ENCODE measurements around the gene WFIKKN1.

The WFIKKN1 gene

DNA sequence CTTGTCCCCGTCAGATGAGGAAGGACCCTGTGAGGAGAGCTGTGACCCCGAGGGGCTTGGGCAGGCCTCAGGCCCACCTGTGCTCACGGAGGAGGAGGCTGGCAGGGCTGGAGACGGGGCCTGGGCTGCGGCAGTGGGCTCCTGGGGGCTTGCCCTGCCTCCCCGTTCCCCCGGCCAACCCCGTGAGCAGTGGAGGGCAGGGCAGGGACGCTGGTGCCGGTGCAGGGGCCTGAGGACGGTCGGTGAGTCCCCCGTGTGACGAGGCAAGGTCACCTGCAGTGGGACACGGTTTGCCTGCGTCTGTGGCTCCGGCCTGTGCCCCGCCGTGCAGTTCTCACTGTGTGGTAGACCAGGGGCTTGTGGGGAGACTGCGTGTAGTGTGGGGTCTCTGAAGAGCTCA lies 28.8 kb downstream of the WFIKKN1 start:
- no peak for DNase-seq

- no peak for DNase-seq
Measured at GRCh38 chr16:660132-660458, 29.3 kb downstream of the WFIKKN1 start.

DNA sequence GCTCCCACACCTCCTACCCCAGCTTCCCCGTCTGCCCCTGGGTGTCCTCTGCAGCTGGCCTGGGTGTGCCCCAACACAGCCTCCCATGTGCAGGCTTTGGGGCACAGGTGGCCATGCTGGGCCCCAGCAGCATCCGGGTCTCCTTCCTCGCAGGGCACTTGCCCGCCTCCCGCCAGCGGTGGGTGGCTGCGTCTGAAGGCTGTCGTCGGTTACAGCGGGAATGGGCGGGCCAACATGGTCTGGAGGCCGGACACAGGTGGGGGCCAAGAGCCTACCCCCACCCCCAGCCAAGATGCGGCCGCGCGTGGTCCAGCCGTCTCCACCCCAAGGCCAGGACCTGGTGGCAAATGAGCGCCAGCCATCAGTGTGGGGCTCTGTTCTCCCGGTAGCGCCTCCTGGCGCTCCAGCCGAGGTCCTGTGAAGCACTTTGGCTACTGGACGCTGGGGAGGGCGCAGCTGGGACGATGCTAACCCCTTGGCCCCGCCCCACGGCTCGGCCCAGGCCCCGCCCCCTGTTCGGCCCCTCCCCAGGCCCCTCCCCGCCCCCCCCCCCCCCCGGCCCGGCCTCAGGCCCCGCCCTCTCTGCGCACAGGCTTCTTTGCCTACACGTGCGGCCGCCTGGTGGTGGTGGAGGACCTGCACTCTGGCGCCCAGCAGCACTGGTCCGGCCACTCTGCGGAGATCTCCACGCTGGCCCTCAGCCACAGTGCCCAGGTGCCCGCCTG lies 29.8 kb downstream of the WFIKKN1 start:
- DNase-seq: no peak

GRCh38 chr16:661184-661821 lies 30.5 kb downstream of the WFIKKN1 start:
- DNase-seq: no peak

GRCh38 chr16:662095-662494 lies 31.3 kb downstream of the WFIKKN1 start:
- no peak for DNase-seq

GRCh38 chr16:662597-662996 lies 31.8 kb downstream of the WFIKKN1 start:
- no peak for DNase-seq

DNA sequence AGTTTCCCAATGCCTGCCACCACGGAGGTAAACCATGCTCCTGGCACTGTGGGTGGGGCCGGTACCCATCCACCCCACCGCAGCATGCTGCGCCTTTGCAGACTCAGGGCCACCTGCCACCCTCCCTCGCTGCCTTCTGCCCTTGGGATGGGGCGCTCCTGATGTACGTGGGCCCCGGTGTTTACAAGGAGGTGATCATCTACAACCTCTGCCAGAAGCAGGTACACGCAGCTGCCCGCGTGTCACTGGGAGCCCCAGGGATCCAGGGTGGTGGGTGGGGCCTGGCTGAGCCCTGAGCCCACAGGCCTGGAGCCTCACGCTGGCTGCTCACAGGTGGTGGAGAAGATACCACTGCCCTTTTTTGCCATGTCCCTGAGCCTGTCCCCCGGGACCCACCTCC lies 35.8 kb downstream of the WFIKKN1 start:
- DNase-seq: no peak

DNA sequence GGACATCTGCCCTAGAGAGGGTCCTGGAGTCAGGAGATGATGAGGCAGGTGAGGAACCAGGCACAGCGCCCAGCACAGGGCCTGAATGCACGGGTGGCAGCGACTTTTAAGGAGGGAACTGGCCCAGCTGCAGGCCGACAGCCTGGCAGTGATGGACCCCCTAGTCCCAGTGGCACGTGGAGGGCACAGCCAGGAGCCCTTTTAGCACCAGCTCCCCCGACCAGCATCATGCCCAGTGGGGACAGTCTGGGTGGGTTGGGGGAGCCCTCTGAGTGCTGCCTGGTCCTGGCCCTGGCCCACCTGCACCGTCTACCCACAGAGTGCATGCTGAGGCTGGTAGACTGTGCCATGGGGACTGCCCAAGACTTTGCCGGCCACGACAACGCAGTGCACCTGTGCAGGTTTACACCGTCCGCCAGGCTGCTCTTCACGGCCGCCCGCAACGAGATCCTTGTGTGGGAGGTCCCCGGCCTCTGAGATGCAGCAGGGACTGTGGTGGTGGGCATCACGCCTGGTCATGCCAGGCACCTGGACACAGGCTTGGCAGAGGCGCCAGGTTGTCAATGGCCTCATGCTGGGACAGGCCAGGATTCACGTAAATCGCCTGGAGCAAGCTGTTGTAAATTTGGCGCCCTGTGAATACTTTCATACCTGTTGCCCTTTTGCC lies 36.5 kb downstream of the WFIKKN1 start:
- DNase-seq: no peak

DNA sequence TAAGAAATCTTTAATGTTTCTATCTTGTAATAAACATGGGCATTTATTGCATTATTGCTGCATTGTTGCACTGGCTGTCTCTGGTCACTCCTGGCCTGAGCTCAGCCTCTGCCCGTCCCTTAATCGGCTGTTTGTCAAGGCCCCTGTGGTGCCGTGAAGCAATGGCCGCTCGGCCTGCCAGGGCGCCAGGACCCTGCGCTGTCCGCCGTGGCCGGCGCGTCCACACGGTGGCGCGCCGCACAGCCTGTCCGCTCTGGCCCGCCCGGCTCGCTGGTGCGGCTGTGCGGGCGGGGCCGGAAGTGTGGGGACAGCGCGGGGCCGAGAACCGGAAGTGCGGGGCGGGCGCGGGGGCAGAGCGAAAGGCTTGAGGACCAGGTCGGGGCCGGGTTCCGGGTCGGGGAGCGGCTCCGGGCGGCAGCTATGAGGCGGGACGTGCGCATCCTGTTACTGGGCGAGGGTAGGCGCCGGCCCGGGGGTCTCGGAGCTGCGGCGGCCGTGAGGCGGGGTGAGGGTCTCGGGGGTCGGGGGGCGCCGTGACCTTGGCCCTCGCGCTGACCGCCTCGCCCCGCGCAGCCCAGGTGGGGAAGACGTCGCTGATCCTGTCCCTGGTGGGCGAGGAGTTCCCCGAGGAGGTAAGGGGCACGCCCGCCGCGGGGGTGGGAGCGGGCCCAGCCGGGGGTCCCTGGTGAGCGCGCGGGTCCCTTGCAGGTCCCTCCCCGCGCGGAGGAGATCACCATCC lies 37.2 kb downstream of the WFIKKN1 start, which contains the start of gene RHOT2:
Gene RHOT2, plus strand, starts transcription at position 353 of the 739 bp plus-strand sequence. Its CDS starts 68 bp downstream, at position 421.
- peak; percentile 77 for DNase-seq

DNA sequence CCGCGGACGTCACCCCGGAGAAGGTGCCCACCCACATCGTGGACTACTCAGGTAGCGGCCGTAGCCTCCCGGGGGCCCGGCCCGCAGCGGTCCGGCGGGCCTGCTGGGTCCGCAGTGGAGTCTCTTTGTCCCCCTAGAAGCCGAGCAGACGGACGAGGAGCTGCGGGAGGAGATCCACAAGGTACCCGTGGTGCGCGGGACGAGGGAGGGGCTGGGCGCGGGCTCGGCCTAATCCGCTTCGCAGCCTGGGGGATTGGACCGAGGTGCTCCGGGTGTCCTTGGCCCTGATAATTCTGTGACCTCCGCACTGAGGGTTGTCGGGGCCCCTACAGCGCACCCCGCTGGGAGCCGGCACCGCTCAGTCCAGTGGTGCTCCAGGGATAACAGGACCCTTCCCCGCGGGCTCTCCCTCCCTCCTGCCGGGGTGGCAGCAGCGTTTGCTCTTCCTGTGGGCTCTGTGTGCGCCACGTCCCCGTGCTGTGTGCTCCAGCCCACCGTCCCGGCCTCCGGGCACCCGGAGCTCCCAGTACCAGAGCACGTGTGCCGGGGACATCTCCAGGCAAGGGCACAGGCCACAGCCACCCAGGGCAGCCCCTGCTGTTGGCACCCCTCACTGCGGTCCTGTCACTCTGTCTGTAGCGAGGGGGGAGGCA lies 37.9 kb downstream of the WFIKKN1 start:
- no peak for DNase-seq

DNA sequence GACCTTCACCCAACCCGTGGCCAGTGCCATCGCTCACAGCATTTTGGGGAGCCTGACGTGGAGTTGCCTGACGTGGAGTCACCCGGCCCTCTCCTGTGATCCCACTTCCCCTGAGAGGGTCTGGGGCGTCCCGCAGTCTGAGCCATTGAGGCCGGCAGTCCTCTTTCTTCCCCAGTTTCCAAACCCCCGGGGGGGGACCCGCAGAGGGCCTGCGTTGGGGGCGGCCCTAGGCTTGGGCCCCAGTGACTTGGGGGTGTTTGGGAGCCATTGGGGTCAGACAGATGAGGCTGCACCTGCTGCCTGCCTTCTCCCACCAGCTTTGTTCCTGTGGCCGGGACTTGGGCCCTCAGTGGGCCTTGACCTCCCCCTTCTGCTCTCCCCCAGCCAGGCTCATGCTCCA lies 38.9 kb downstream of the WFIKKN1 start:
- no peak for DNase-seq

- no peak for DNase-seq
Measured at GRCh38 chr16:670485-671352, 39.9 kb downstream of the WFIKKN1 start.

DNA sequence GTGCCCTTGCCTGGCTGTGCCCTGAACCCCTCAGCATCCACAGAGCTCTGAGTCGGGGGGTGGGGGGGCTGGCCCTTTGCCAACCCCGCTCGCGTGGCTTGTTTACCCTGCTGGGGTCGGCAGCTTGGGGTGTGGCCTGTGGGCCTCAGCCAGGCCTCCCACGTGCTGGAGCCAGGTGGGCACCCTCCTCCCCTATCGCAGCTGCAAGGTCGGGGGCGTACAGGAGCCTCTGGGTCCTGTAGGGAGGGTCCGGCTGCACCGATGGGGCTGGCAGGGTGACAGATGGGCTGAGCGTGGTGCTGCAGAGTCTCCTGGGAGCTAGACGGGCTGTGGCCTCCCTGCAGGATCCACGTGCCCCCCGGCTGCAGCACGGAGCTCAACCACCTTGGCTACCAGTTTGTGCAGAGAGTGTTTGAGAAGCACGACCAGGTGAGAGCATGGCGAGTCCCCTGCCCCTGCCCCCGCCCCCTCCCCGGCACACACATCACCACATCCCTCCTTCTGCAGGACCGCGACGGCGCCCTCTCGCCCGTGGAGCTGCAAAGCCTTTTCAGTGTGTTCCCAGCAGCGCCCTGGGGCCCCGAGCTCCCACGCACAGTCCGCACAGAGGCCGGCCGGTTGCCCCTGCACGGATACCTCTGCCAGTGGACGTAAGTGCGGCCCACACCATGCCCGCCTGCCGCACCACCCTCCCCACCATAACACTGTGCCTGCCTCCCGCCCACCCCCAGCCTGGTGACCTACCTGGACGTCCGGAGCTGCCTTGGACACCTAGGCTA lies 40.8 kb downstream of the WFIKKN1 start:
- DNase-seq: no peak

GRCh38 chr16:672371-672770 lies 41.6 kb downstream of the WFIKKN1 start:
- DNase-seq: no peak

DNA sequence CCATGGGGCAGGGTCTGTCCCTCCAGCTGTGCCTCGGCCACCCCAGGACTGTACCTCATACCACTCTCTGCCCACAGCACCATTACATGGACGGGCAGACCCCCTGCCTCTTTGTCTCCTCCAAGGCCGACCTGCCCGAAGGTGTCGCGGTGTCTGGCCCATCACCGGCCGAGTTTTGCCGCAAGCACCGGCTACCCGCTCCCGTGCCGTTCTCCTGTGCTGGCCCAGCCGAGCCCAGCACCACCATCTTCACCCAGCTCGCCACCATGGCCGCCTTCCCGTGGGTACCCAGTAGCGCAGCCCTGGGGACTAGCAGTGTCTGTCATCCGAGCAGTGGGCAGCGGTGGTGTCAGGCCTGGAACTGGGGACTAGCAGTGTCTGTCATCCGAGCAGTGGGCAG lies 42.1 kb downstream of the WFIKKN1 start:
- DNase-seq: no peak

DNA sequence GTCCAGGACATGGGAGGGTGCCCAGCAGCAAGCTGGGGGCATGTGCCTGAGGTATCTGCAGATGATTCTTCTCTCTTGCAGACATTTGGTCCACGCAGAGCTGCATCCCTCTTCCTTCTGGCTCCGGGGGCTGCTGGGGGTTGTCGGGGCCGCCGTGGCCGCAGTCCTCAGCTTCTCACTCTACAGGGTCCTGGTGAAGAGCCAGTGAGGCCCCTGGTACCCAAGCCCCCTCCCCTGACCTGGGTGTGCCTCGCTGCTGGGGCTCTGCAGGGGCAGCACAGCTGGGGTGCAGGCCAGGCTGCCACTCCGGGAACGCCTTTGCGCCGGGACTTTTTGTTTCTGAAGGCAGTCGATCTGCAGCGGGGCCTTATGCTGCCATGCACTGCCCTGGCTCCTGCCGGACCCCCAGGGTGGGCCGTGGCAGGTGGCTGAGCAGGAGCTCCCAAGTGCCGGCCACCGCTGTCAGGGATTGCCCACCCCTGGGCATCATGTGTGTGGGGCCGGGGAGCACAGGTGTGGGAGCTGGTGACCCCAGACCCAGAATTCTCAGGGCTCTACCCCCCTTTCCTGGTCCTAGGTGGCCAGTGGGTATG lies 42.7 kb downstream of the WFIKKN1 start:
- DNase-seq: no peak

DNA sequence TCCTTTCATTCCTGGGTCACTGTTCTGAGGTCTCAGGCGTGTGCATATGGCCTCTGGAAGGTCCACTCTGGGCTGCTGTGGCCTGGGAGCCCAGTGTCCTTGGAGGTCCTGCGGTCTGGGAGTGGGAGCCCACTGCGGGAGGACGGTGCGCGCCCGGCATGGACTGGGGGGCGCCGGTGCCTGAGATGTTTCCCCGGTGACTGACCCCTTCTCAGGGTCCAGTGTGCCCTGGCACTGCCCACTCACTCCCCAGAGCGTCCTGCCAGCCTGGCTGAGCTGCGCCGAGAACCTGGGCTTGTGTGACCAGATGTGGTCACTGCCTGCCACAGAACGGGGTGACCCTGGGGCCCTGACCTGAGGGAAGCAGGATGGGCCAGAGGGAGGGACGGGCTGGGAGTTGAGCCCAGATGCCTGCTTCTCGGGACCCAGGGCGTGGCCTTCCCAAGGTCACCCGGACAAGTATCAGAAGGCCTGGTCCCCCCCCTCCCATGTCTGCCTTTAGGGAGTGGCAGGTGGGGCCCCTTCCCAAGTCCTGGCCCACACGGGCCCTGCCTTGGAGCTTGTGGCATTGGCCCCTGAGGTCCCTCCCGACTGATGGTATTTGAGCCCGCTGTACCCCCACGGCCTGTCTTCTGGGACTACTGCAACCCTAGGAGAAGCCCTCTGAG lies 43.6 kb downstream of the WFIKKN1 start:
- DNase-seq: no peak

GRCh38 chr16:674968-675883 lies 44.4 kb downstream of the WFIKKN1 start, which contains the start of gene RHBDL1:
Gene RHBDL1, plus strand, starts transcription at chr16:675671. Its CDS starts 120 bp downstream, at chr16:675791.
- DNase-seq: no peak

Measured in DMS79 treated with DMSO at 0.1 percent for 48 hours (cell line).